ENCODE data around the gene RSPO4. TPM values are rescaled to one million over a fixed set of nuclear protein-coding genes. Genes with fewer than 3 reads are reported as not detected.

The RSPO4 gene
- polyA plus RNA-seq, 2 of the 4 experiments (the other 2 are of a cell fraction), result not detected

DNA sequence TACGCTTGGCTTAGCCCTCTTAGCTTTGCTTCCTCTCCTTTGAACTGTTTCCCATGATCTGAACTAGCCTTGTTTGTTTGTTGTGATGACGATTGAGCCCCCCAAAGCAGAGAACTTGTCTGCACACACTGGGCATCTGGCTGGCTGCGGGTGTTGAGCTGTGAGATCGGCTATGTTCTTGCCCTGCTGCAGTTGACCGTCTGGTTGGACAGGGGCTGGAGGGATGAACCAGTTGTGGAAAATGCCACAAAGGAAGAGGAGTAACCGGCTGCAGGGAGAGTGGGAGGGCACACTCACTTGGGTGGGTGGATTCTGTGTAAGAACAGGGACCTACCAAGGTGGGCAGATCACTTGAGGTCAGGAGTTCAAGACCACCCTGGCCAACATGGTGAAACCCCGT, 12.4 kb upstream of the RSPO4 start (continued):
- TF ChIP-seq CEBPB (IDR thresholded peaks at IDR 0.05) (no peak), NR3C1 (IDR thresholded peaks at IDR 0.05) (no peak), TP53 (CRISPR knock-in tag; IDR thresholded peaks at IDR 0.05) (no peak), SMC3 (IDR thresholded peaks at IDR 0.05) (no peak)
- TF ChIP-seq, protein P1, sequence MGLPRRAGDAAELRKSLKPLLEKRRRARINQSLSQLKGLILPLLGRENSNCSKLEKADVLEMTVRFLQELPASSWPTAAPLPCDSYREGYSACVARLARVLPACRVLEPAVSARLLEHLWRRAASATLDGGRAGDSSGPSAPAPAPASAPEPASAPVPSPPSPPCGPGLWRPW (IDR thresholded peaks at IDR 0.05), result no peak

DNA sequence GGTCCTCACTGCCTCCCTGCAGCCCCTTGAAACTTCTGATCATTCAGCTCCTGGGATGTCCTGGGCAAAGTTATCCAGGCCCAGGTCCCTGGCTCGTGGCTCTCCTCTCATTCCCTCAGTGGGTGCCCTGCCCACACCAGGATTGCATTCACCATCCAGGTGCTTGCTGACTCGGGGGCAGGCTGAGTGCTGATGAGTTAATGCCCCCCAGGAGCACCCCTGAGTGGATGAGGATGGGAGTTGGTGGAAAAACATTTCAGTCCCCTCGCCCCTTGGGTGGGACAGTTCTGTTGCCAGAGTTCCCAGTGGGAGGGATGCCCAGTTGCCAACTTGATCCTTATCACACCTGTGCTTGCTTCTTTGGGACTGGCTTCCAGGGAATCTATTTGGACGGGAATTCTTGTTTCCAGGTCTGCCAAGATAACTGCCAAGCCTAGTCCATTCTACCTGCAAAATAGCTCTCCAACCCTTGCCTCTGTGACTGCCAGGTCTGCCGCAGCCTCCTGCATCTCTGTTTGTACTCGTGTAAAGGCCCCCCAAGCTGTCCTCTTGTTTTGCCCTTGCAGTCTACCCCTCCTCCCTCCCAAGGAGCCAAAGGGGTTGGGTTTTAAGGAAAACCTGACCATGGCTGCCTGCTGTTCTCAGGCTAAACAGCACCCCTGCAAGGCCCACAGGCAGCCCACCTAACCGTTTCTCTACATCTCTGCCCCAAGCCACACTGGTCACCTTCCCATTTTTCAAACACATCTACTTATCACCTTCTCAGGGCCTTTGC, 11.6 kb upstream of the RSPO4 start:
- DNase-seq (ENCODE audit: low read depth in 1 of 2, low spot score in 1 of 2) (no peak), FAIRE-seq (no peak), ATAC-seq (no peak; a peak in 1 of 6 replicates)
- Histone ChIP-seq H3K9me3 (peaks cover 7% of the 10 kb centered on the region; the same call in 2 of the 3 replicates), H3K4me1 (no peaks in the 10 kb centered on the region), H3K4me2 (no peak overlapping the region), H3K27ac (no peak overlapping the region), H3K4me3 (no peak overlapping the region)
- ChIA-PET POLR2A (no interaction called here), CTCF (interaction anchor here (0.6 to 1.6 kb wide), 5 partner anchors 11 to 583 kb away, joined by 3 to 7 read pairs (median 3); no protein-coding TSS in a partner anchor)
- 18% methylated on average over 6 of the region's 7 CpGs for WGBS (ENCODE audit: missing lambda C conversion rate)
- TF ChIP-seq ZC3H11A (IDR thresholded peaks at IDR 0.05), result no peak
- no peak for TF ChIP-seq RCOR1 (IDR thresholded peaks at IDR 0.05; ENCODE audit: low read depth, low read length)
- TF ChIP-seq FOSL2 (IDR thresholded peaks at IDR 0.05), result no peak
- TF ChIP-seq FOSL2 (CRISPR knock-in tag; IDR thresholded peaks at IDR 0.05), result no peak
- TF ChIP-seq FOSB (CRISPR knock-in tag; IDR thresholded peaks at IDR 0.05), result no peak
- no peak for TF ChIP-seq CEBPB (IDR thresholded peaks at IDR 0.05)
- TF ChIP-seq, protein P2, sequence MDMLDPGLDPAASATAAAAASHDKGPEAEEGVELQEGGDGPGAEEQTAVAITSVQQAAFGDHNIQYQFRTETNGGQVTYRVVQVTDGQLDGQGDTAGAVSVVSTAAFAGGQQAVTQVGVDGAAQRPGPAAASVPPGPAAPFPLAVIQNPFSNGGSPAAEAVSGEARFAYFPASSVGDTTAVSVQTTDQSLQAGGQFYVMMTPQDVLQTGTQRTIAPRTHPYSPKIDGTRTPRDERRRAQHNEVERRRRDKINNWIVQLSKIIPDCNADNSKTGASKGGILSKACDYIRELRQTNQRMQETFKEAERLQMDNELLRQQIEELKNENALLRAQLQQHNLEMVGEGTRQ (IDR thresholded peaks at IDR 0.05), result no peak
- no peak for TF ChIP-seq HOXB13 (CRISPR knock-in tag; IDR thresholded peaks at IDR 0.05; ENCODE audit: low read depth)
- TF ChIP-seq, protein P3, sequence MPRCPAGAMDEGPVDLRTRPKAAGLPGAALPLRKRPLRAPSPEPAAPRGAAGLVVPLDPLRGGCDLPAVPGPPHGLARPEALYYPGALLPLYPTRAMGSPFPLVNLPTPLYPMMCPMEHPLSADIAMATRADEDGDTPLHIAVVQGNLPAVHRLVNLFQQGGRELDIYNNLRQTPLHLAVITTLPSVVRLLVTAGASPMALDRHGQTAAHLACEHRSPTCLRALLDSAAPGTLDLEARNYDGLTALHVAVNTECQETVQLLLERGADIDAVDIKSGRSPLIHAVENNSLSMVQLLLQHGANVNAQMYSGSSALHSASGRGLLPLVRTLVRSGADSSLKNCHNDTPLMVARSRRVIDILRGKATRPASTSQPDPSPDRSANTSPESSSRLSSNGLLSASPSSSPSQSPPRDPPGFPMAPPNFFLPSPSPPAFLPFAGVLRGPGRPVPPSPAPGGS (IDR thresholded peaks at IDR 0.05), result no peak
- no peak for TF ChIP-seq NPAS2 (CRISPR knock-in tag; IDR thresholded peaks at IDR 0.05; ENCODE audit: borderline replicate concordance)
- TF ChIP-seq, protein P4, sequence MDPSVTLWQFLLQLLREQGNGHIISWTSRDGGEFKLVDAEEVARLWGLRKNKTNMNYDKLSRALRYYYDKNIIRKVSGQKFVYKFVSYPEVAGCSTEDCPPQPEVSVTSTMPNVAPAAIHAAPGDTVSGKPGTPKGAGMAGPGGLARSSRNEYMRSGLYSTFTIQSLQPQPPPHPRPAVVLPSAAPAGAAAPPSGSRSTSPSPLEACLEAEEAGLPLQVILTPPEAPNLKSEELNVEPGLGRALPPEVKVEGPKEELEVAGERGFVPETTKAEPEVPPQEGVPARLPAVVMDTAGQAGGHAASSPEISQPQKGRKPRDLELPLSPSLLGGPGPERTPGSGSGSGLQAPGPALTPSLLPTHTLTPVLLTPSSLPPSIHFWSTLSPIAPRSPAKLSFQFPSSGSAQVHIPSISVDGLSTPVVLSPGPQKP (IDR thresholded peaks at IDR 0.05; ENCODE audit: low read depth, low read length), result no peak
- TF ChIP-seq, protein P5, sequence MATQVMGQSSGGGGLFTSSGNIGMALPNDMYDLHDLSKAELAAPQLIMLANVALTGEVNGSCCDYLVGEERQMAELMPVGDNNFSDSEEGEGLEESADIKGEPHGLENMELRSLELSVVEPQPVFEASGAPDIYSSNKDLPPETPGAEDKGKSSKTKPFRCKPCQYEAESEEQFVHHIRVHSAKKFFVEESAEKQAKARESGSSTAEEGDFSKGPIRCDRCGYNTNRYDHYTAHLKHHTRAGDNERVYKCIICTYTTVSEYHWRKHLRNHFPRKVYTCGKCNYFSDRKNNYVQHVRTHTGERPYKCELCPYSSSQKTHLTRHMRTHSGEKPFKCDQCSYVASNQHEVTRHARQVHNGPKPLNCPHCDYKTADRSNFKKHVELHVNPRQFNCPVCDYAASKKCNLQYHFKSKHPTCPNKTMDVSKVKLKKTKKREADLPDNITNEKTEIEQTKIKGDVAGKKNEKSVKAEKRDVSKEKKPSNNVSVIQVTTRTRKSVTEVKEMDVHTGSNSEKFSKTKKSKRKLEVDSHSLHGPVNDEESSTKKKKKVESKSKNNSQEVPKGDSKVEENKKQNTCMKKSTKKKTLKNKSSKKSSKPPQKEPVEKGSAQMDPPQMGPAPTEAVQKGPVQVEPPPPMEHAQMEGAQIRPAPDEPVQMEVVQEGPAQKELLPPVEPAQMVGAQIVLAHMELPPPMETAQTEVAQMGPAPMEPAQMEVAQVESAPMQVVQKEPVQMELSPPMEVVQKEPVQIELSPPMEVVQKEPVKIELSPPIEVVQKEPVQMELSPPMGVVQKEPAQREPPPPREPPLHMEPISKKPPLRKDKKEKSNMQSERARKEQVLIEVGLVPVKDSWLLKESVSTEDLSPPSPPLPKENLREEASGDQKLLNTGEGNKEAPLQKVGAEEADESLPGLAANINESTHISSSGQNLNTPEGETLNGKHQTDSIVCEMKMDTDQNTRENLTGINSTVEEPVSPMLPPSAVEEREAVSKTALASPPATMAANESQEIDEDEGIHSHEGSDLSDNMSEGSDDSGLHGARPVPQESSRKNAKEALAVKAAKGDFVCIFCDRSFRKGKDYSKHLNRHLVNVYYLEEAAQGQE (IDR thresholded peaks at IDR 0.05), result no peak
- no peak for TF ChIP-seq MAFK (IDR thresholded peaks at IDR 0.05; ENCODE audit: partially characterized antibody)
- TF ChIP-seq POLR2AphosphoS2 (conservative IDR thresholded peaks at IDR 0.05; ENCODE audit: low read length), result no peak
- no peak for TF ChIP-seq SMC3 (IDR thresholded peaks at IDR 0.05)
- no peak for TF ChIP-seq ZFP36 (IDR thresholded peaks at IDR 0.05; ENCODE audit: borderline replicate concordance, partially characterized antibody)
- TF ChIP-seq PHF8 (IDR thresholded peaks at IDR 0.05; ENCODE audit: borderline replicate concordance, low read depth), result no peak
- no peak for TF ChIP-seq CBX8 (IDR thresholded peaks at IDR 0.05)
- TF ChIP-seq RNF2 (IDR thresholded peaks at IDR 0.05; ENCODE audit: borderline replicate concordance, low read depth), result no peak
- no peak for TF ChIP-seq MAZ (IDR thresholded peaks at IDR 0.05; ENCODE audit: borderline replicate concordance, low read depth, low read length)

Data from A549 (cell line).